GM18951 (cell line): ENCODE data around the gene DNAH17.

ENCODE experiments used
- POLR2A ChIP-seq: IDR thresholded peaks from 4 replicates; pipeline ENCODE4 v1.6.1; 2011; ENCODE audit warnings: mild to moderate bottlenecking; ENCODE audit not compliant: insufficient read length, insufficient read depth; ENCODE audit errors: extremely low read depth
- in situ Hi-C: fragments of 300-500 bp; cut with MboI; formaldehyde crosslinking; loops from one replicate; pipeline ENCODE4 v1.12.0; 2022; ENCODE audit warnings: low sequenced_read_pairs, mixed read lengths, inconsistent platforms; ENCODE audit not compliant: unreplicated experiment

The DNAH17 gene, protein sequence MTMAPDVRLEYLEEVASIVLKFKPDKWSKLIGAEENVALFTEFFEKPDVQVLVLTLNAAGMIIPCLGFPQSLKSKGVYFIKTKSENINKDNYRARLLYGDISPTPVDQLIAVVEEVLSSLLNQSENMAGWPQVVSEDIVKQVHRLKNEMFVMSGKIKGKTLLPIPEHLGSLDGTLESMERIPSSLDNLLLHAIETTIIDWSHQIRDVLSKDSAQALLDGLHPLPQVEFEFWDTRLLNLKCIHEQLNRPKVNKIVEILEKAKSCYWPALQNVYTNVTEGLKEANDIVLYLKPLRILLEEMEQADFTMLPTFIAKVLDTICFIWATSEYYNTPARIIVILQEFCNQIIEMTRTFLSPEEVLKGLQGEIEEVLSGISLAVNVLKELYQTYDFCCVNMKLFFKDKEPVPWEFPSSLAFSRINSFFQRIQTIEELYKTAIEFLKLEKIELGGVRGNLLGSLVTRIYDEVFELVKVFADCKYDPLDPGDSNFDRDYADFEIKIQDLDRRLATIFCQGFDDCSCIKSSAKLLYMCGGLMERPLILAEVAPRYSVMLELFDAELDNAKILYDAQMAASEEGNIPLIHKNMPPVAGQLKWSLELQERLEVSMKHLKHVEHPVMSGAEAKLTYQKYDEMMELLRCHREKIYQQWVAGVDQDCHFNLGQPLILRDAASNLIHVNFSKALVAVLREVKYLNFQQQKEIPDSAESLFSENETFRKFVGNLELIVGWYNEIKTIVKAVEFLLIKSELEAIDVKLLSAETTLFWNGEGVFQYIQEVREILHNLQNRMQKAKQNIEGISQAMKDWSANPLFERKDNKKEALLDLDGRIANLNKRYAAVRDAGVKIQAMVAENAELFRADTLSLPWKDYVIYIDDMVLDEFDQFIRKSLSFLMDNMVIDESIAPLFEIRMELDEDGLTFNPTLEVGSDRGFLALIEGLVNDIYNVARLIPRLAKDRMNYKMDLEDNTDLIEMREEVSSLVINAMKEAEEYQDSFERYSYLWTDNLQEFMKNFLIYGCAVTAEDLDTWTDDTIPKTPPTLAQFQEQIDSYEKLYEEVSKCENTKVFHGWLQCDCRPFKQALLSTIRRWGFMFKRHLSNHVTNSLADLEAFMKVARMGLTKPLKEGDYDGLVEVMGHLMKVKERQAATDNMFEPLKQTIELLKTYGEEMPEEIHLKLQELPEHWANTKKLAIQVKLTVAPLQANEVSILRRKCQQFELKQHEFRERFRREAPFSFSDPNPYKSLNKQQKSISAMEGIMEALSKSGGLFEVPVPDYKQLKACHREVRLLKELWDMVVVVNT (N-terminal part only)

DNA sequence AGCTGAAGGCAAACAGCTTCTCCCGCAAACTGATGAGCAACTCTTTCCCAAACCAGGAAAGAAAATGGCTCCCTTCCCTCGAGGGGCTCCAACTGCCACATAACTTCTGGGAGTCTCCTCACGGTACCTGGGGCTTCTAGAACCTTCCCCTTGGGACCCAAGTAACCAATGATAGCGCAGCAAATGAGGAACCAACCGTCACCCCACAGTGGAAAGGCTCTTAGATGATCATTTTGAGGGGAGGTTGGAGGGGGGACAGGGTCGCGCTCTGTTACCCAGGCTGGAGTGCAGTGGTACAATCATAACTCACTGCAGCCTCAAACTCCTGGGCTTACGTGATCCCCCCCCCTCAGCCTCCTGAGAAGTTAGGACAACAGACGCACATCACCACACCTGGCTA is at the start of gene DNAH17:
Gene DNAH17 (minus strand): TSS at position 101 of the 400 bp plus-strand sequence. CDS start 2,339 bp downstream, outside the sequence.
- TF ChIP-seq POLR2A = no peak
- in situ Hi-C loops = no loop called here

DNA sequence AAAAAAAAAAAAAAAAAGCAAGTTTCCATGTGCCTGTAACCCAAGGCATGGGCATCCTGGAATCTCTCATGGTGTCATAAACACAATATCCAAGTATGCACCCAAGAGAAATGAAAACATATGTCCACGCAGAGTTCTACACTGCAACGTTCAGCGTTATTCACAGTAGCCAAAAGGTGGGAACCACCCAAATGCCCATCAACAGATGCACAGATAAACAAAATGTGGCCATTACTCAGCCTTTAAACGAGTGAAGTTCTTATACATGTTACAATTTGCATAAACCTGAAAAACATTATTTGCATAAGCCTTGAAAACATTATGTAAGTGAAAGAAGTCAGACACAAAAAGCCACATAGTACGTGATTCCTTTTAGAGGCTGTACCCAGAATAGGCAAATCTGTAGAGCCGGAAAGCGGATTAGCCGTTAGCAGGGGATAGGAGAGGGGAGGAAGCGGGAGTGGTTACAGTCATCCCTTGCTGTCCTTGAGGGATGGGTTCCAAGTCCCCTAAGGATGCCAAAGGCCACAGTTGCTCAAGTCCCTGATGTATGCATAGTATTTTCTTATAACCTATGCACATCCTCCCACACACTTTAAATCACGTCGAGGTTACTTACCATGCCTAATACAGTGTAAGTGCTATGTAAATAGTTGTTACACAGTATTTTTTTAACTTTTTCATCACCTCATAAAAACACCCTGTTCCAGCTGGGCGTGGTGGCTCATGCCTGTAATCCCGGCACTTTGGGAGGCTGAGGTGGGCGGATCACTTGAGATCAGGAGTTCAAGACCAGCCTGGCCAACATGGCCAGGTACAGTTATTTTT is 47.3 kb upstream of the DNAH17 start:
- in situ Hi-C loops = no loop called here
- TF ChIP-seq POLR2A = no peak

GRCh38 chr17:78623541-78623940 is 46.3 kb upstream of the DNAH17 start:
- TF ChIP-seq POLR2A = no peak
- in situ Hi-C loops = no loop called here

- no peak for TF ChIP-seq POLR2A
- in situ Hi-C loops = no loop called here
These were observed 45.5 kb upstream of the DNAH17 start for GRCh38 chr17:78622491-78623265.

- TF ChIP-seq POLR2A = no peak
- in situ Hi-C loops = no loop called here
These were observed 44.7 kb upstream of the DNAH17 start for GRCh38 chr17:78621720-78622490.

GRCh38 chr17:78620099-78620498 is 42.9 kb upstream of the DNAH17 start:
- no peak for TF ChIP-seq POLR2A
- in situ Hi-C loops = no loop called here

DNA sequence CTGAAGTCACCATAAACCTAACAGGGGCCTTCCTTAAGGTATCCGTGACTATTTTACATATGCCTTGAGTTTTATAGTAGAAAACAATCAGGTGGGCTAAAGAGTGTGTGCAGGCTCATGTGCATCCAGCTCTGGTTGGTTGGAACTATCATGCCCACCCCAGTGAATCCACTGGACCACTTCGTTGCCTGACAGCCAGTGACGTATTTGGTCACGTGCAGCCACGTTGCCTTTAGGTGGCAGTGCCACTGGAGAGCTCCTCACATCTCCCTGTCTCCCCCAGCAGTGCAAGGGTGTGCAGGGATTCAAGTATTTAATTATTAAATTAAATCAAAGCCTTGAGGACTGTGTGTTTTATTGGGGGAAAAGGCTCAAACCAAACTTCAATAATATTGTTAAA is 42.1 kb upstream of the DNAH17 start:
- in situ Hi-C loops = no loop called here
- no peak for TF ChIP-seq POLR2A

DNA sequence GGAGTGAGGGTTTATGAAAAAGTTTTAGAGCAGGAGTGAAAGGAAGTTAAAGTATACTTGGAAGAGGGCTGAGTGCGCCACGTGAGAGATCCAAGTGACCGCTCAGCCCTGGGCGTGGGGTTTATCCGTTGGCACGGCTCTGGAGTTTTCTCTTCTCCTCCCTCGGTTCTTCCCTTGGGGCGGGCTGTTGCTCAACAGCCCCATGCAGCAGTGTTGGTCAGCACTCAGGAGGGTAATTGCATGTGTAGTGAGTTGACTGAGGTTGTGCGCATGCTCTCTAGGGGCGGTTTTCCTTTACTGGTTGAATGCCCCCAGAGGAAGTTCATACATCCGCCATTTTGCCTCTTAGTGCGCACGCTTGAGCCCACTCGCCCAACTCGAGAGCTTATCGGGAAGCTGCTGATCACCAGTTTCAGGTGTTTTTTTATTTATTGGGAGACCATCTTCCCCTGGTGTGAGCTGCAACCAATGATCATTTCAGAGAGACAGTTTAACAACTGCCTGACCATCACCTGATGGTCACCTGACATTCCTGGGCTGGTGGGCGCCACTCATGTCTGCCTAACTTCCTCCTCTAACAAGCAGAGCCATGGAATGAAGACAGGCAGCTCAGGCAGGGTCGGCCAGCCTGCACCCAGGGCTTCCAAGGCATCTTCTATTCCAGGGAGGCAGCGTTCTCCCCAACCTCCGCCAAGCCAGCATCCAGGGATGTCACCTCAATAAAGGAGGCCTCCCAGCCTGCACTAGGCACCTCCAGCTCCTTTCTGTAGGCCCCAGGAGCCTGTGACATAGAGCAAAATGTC is 41.3 kb upstream of the DNAH17 start:
- in situ Hi-C loops = no loop called here
- TF ChIP-seq POLR2A = no peak

DNA sequence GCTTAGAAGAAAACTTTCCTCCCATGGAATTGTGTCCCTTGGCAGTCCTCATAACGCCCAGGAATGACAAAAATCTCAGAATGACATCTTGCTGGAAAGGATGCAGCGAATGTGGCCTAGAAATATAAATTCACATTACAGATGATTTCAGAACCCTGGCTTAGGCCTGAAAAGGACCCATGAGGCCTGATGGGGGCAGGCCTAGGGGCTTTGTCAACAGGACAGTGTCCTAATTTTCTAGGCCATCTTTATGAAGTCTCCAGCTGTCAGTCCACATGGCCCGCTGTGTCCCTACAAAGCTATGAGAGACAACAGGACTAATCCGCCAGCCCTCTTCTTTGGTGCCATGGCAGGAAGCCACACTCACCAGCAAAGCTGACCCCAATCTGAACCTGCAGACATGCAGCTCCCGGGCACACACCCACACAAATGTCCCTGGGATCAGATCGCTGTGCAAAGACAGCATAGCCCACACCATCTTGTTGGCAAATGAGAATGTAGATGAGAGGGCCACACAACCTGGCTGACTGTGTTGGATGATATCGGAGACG is 40.4 kb upstream of the DNAH17 start:
- TF ChIP-seq POLR2A = no peak
- in situ Hi-C loops = no loop called here

- in situ Hi-C loops = no loop called here
- TF ChIP-seq POLR2A = no peak
These were observed 39.8 kb upstream of the DNAH17 start for GRCh38 chr17:78616946-78617345.

- in situ Hi-C loops = no loop called here
- TF ChIP-seq POLR2A = no peak
These were observed 38.4 kb upstream of the DNAH17 start for GRCh38 chr17:78615631-78616030.
